Osteoblast (primary cell): Measurements from ENCODE around the gene BRD2. TPM values are rescaled to one million over a fixed set of nuclear protein-coding genes. Genes with fewer than 3 reads are reported as not detected.

Source experiments
- DNase-seq: peaks from one replicate; pipeline ENCODE4 v3.0.0; 2011; ENCODE audit warnings: low spot score, mixed read lengths; ENCODE audit not compliant: insufficient read length; ENCODE audit errors: missing footprints
- H2AFZ ChIP-seq: 2 replicates; pipeline ENCODE4 v1.6.0; 2011; ENCODE audit warnings: mild to moderate bottlenecking, low read length
- H3K27ac ChIP-seq: 2 replicates; pipeline ENCODE4 v1.5.1; 2011; ENCODE audit warnings: mild to moderate bottlenecking, low read depth, low read length, moderate library complexity
- H3K27me3 ChIP-seq: 2 replicates; pipeline ENCODE4 v1.6.0; 2012; ENCODE audit warnings: mild to moderate bottlenecking, control low read depth, inconsistent platforms, low read length, moderate library complexity; ENCODE audit not compliant: insufficient read depth
- H3K36me3 ChIP-seq: 2 replicates; pipeline ENCODE4 v1.5.1; 2011; ENCODE audit warnings: mild to moderate bottlenecking, low read length, control low read depth, moderate library complexity; ENCODE audit not compliant: insufficient read depth
- H3K4me1 ChIP-seq: 2 replicates; pipeline ENCODE4 v1.5.1; 2011; ENCODE audit warnings: mild to moderate bottlenecking, low read length, control low read depth, moderate library complexity; ENCODE audit not compliant: insufficient read depth
- H3K4me2 ChIP-seq: 2 replicates; pipeline ENCODE4 v1.6.0; 2011; ENCODE audit warnings: mild to moderate bottlenecking, low read length; ENCODE audit not compliant: insufficient read depth
- H3K4me3 ChIP-seq: fragments of 200-600 bp; sonication (generic); 3 replicates; pipeline ENCODE4 v1.5.1; 2012; ENCODE audit warnings: mild to moderate bottlenecking, low read length, inconsistent platforms; ENCODE audit not compliant: insufficient read depth
- H3K79me2 ChIP-seq: 2 replicates; pipeline ENCODE4 v1.6.0; 2012; ENCODE audit warnings: mild to moderate bottlenecking, low read length, control low read depth, inconsistent platforms; ENCODE audit not compliant: insufficient read depth
- H3K9me3 ChIP-seq: 2 replicates; pipeline ENCODE4 v1.5.1; 2011; ENCODE audit warnings: low read depth, low read length, control low read depth
- H4K20me1 ChIP-seq: 2 replicates; pipeline ENCODE4 v1.6.0; 2012; ENCODE audit warnings: mild to moderate bottlenecking, low read length, control low read depth; ENCODE audit not compliant: insufficient read depth
- CTCF ChIP-seq: IDR thresholded peaks from 2 replicates; pipeline ENCODE4 v1.5.1; 2011; ENCODE audit warnings: mild to moderate bottlenecking, low read depth, low read length, moderate library complexity; ENCODE audit errors: extremely low read depth
- total RNA-seq: library from RNA; depleted of rRNA; stranded (reverse); fragments of >200 nt; gene quantifications from 2 replicates; pipeline ENCODE4 v1.2.3, GENCODE V29; 2012

The BRD2 gene
- total RNA-seq, 1 donor, result 119 TPM

DNA sequence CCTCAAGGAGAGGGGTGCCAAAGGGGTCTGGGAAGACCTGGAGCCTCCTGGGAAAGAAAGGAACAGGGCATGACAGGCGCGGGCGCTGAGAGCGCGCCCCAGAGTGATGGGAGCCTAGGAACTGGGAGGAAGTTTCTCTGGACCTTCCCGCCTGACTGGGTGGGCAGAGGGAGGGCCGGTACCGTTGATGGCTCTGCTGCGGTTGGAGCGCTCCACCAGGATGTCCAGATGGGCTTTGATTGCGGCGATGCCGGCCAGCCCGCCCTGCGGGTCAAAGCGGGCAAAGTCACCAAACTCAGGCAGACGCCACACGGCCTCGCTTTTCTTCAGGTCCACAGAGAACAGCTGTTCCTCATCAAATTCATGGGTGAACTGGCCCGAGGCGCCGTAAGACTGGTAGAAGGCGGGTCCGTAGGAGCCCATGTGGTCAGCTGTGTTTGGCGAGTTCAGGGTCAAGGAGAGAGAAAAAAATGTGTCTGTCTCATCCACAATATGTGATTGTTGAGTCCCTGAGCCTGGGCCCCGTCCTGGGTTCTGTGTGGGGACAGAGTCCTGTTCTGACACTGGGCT lies 39.5 kb downstream of the BRD2 start:
- no peaks in the 10 kb centered on the region for H3K79me2 ChIP-seq
- H3K27me3 ChIP-seq, result peaks cover 48% of the 10 kb centered on the region
- no peaks in the 10 kb centered on the region for H3K9me3 ChIP-seq
- TF ChIP-seq CTCF, result no peak
- H4K20me1 ChIP-seq, result no peaks in the 10 kb centered on the region
- H3K36me3 ChIP-seq, result no peaks in the 10 kb centered on the region
- no peaks in the 10 kb centered on the region for H3K4me1 ChIP-seq
- no peak overlapping the region for H2AFZ ChIP-seq
- H3K4me3 ChIP-seq, result no peak overlapping the region
- H3K4me2 ChIP-seq, result no peak overlapping the region
- no peak for DNase-seq
- no peak overlapping the region for H3K27ac ChIP-seq

GRCh38 chr6:33008944-33009861 lies 40.8 kb downstream of the BRD2 start, which contains the start of gene HLA-DOA:
TSS of gene HLA-DOA (minus strand) at chr6:33009591.
- H3K79me2 ChIP-seq, result no peaks in the 10 kb centered on the region
- peak within 1 kb of the TSS; percentile 49 for H2AFZ ChIP-seq
- H3K27ac ChIP-seq, result no peak within 1 kb of the TSS
- peak within 1 kb of the TSS; percentile 6 for H3K4me3 ChIP-seq
- peaks cover 45% of the 10 kb centered on the region for H3K27me3 ChIP-seq
- no peak for TF ChIP-seq CTCF
- H4K20me1 ChIP-seq, result no peaks in the 10 kb centered on the region
- DNase-seq, result peak; percentile 79
- no peaks in the 10 kb centered on the region for H3K9me3 ChIP-seq
- H3K4me2 ChIP-seq, result peak within 1 kb of the TSS; percentile 66
- H3K36me3 ChIP-seq, result no peaks in the 10 kb centered on the region
- H3K4me1 ChIP-seq, result no peaks in the 10 kb centered on the region

GRCh38 chr6:33010356-33010755 lies 42.0 kb downstream of the BRD2 start:
- peaks cover 39% of the 10 kb centered on the region for H3K27me3 ChIP-seq
- no peak for DNase-seq
- no peak overlapping the region for H2AFZ ChIP-seq
- no peak overlapping the region for H3K27ac ChIP-seq
- H3K36me3 ChIP-seq, result no peaks in the 10 kb centered on the region
- H3K4me3 ChIP-seq, result no peak overlapping the region
- H3K4me2 ChIP-seq, result no peak overlapping the region
- H3K79me2 ChIP-seq, result no peaks in the 10 kb centered on the region
- H4K20me1 ChIP-seq, result no peaks in the 10 kb centered on the region
- H3K9me3 ChIP-seq, result no peaks in the 10 kb centered on the region
- no peak for TF ChIP-seq CTCF
- H3K4me1 ChIP-seq, result no peaks in the 10 kb centered on the region

GRCh38 chr6:33013608-33014007 lies 45.2 kb downstream of the BRD2 start:
- Histone ChIP-seq H2AFZ (no peak overlapping the region), H3K27ac (no peak overlapping the region), H3K27me3 (peaks cover 44% of the 10 kb centered on the region), H3K36me3 (no peaks in the 10 kb centered on the region), H4K20me1 (no peaks in the 10 kb centered on the region), H3K4me2 (no peak overlapping the region), H3K9me3 (no peaks in the 10 kb centered on the region), H3K4me1 (peaks cover 4% of the 10 kb centered on the region), H3K79me2 (no peaks in the 10 kb centered on the region), H3K4me3 (no peak overlapping the region)
- TF ChIP-seq CTCF, result no peak
- no peak for DNase-seq
